GM18868 (cell line): ENCODE data around the gene PXK.

Experiments used
- ATAC-seq: cut with Tn5 transposase; IDR thresholded peaks from one replicate; pipeline ENCODE4 v1.9.1; 2021; ENCODE audit warnings: mild to moderate bottlenecking, moderate library complexity; ENCODE audit not compliant: unreplicated experiment

PXK gene

GRCh38 chr3:58379351-58380073 is 46.8 kb downstream of the PXK start:
- ATAC-seq = no peak

DNA sequence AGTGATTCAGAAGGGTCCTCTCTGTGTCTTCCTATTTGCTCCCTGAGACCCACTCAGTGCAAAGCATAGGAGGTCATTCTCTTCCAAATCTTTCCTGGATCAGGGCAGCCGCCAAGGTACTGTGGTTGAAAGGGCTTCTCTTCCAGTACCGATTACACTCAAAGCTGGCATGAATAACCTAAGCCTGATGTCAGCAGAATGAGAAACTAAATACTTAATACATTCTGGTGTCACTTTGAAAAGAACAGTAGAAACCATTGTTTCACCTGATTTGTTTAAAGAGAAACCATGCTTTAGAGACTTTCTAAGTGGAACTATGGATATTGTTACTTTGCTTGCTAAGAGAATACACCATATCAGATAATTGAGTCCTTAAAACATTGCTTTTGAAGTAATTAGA is 50.8 kb downstream of the PXK start:
- no peak for ATAC-seq

DNA sequence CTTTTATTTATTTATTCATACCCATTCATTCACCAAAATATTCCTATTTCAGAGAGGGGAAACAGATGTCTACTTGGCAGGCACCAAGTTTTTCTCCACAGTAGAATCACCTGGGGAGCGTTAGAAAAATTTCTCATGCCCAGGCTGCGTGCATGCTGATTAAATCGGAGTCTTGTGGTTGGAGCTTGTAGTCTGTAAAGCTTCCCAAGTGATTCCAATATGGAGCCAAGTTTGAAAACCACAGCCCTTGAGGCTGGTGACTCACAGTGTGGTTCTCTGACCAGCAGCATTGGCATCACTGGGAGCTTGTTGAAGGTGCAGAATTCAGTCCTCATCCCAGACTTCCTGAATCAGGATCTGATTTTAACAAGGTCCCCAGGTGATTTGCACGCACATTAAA is 51.2 kb downstream of the PXK start:
- no peak for ATAC-seq

GRCh38 chr3:58384381-58385090 is 51.8 kb downstream of the PXK start:
- no peak for ATAC-seq

DNA sequence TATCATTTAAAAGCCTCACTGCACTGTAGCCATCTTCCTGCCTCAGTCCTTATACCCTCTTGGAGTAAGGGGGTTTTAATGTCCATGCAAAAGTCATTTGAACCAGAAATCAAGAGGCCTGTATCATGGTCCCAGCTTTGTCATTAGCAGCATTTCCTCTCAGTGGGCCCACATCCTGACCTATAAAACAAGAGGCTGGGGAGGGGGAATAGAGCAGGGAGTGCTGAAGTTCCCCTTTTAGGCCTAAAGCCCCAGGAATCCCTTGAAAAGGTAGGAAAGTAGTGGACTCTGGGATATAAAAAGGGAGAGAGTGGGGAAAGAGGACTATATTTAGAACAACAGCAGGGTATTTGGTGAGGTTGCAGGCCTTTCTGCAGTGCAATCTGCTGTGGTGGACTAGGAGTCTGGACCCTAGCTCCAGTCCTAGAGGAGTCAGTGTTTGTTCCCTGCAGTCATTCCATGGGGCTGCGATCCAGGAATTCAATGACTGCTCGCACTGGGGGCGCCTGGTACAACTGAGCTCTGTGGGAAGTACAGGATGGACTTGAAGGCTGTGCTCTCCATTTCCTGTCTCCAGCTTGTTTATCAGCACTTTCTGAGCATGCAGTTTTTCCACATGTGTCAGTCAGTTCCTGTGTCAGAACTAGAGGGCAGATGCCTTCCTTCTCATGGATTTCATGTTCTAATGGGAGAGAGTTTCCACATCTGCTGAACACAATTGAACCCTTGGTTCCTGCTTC is 54.1 kb downstream of the PXK start:
- ATAC-seq = no peak

DNA sequence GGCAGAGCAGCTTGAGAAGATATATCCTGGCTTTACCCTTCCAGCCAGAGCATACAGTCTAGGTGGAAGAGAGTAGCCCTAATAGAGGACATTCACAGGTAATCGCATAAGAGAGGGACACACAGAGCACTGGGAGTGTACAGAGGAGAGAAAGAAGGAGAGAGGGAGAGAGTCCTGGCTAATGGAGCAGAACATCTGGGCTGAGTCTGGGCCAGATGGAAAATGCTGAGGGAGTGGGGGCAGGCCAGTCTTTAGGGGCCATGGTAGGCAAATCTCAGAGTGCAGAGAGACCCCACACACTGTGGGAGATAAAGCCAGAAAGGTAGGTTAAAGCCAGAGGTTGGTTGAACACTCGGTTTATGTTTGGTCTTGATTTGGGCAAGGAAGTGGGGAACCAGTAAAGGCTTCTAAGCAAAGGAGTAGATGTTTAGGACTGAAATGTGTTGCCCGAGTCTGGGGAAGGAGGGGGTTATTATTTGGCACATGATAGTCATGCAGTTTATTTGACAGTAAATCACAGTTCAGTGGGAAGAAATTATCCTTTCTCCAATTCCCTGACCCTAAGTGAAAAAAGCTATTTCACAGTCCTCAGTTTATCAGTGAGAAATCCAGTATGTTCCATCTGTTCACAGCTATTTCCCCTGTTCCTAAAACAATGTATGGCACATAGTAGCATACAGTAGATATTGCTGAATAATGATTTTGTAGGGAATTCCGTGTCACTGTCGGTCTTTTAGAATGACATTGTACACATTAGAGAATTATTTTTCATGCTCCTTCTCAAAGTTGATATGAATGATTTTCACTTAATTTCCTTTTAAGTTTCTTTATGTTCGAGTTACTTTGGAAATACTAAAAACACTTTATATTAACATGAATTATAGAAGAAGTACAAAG is 55.2 kb downstream of the PXK start:
- ATAC-seq = no peak

DNA sequence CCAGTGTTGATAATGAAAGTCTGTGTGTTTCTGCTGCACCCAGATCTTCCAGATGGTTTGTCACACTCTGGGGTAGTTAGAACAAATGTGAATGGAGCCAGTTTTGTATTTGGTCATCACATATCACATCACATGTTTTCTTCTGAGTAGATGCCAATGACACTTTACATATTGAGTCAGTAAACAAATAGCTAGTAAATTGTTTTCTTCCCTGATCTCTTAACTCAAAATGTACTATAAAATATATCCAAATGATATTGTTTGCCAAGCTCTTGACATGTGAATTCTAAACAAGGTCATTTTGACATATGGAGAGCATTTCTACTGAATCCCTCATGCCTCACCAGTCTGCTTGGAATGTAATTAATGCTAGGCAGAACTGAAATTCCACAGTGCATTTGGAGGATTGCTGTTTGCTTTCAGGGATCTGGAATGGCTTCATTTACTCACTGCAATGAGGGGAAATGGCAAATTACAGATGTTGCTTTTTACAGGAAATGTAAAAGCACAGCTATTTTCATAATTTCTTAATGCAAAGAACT is 55.9 kb downstream of the PXK start:
- ATAC-seq = no peak

- ATAC-seq = no peak
Observed at GRCh38 chr3:58391156-58391865, 58.6 kb downstream of the PXK start.

GRCh38 chr3:58392181-58392580 is 59.5 kb downstream of the PXK start:
- no peak for ATAC-seq

- ATAC-seq = no peak
Observed at GRCh38 chr3:58394339-58394738, 61.6 kb downstream of the PXK start.

DNA sequence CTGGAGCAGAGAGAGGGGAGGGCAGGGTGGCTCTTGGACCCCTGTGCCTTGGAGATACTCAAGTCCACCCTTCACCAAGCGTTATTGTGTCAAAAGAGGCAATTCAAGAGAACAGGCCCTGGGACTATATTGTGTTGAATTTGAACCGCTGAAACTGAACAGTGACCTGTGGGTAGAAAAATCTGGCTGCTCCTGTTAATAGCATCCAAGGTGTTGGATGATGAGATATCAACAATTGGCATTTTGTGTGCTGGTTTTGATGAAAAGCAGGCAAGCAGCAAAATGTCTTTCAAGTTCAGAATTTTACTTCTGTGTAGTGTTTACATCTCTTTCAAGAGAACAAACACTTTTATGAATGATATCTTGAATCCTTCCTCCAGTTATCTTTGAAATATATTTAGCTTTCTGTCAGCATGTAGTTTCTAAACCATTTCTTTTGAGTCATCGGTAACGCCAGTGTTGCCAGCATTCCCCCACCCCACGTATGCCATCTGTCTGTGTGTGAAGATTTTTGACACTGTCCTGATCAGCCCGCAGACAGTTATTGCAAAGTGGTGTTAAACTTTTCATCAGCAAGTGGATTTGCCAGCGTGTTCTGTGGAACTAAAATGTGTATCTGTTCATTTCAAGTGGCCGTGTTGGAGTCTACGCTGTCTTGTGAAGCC is 66.1 kb downstream of the PXK start:
- ATAC-seq = no peak

- no peak for ATAC-seq
Observed at GRCh38 chr3:58403513-58404109, 70.9 kb downstream of the PXK start.

- no peak for ATAC-seq
Observed at GRCh38 chr3:58404396-58404795, 71.7 kb downstream of the PXK start.

- ATAC-seq = no peak
Observed at GRCh38 chr3:58408906-58409305, 76.2 kb downstream of the PXK start.

GRCh38 chr3:58409663-58410062 is 77.0 kb downstream of the PXK start:
- ATAC-seq = no peak

DNA sequence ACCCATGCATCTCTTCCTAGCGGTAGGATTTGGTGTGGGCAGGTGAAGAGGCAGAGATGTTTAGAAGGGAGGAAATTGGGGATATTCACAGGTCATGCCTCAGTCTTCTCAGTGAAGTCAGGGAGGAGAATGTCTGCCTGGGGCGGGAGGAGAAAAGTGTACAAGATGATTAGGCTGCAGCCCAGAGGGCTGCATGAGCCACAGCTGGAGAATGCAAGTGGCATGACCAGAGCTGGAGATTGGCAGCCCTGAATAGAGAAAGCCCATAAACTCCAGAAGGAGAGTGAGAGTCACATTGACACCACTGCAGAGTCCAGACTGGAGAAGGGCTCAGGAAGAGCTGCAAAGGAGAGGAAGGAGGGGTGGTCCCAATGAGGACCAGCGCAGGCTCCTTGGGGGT is 78.3 kb downstream of the PXK start:
- ATAC-seq = no peak

DNA sequence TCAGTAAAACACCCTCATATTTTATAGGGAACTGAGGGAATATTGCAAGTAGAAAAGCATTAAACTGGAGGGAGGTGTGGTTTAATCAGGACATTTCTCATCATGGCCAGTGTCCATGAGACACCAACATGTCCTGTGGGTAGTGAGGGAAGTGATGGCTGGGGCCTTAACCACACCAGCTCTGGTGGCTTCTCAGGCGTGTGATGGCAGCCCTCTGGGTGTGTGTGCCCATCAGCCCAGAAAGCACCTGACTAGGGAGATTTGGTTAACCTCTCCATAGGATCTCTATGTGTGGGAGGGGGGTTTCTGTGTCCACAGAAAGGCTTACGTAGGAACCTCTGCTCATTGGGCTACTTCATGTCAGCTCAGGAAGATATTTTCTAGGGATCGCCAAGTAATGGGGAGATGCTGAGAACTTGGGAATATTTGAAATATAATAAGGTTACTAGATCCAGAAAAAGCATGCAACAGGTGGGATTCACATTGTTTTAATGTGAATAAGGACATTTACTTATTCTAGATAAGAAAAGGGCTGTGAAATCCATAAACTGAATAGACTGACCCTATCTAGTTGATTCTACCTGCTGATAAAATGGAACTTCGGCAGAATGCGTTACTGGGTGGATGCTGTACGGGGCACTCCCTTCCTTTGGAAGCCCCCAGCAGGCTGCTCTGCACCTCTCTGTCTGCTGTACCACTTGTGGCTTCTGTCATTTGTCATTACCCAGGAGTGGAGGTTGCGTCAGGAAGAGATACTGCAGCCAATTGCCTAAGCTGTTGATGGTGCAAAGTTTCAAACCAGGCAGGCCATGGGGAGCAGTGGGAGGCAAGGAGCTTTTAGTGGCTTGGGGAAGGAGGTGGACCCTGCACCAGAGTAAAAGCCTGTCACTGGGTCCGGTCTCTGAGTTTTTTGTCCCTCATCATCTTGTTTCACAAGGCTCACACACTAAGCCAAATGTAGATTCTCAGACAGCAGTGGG is 79.4 kb downstream of the PXK start:
- peak; percentile 73 for ATAC-seq
